HepG2 (cell line): ENCODE data around the gene GATB. TPM values are rescaled to one million over a fixed set of nuclear protein-coding genes. Genes with fewer than 3 reads are reported as not detected.

Experiments
- ATAC-seq: fragments of 200-7000 bp; cut with Tn5 transposase; 3 replicates; pipeline ENCODE4 v1.9.1; 2020; ENCODE audit warnings: mild to moderate bottlenecking, moderate library complexity
- BruUV-seq: library from RNA; stranded (reverse); fragments of 400-500 nt; replicated peaks from 2 replicates; lab custom pipeline; 2021; lab: Mats Ljungman, UMichigan
- CTCF ChIA-PET: fragments of 300-600 bp; formaldehyde crosslinking; extraction: SDS; loops from one replicate; lab custom pipeline; 2021; ENCODE audit warnings: low total read pairs, inconsistent platforms, low intra/inter-chr PET ratio; lab: Yijun Ruan, JAX
- POLR2A ChIA-PET: fragments of 350-600 bp; sonication (Branson Sonifier 250); formaldehyde crosslinking; loops from one replicate; lab custom pipeline; 2020; ENCODE audit warnings: antibody characterized with exemption, inconsistent platforms; lab: Yijun Ruan, JAX
- DNase-seq: peaks from one replicate; pipeline ENCODE4 v3.0.0-alpha.2; 2015; ENCODE audit warnings: low spot score
- FAIRE-seq: peaks from 3 replicates; lab custom pipeline; 2011; peaks lifted over from hg19 to GRCh38; lab: Jason Lieb, UNC
- H2AFZ ChIP-seq: one replicate; pipeline ENCODE4 v1.6.1; 2011; ENCODE audit warnings: low read length, inconsistent platforms
- H3K27ac ChIP-seq: fragments of 300-600 bp; 3 replicates; pipeline ENCODE4 v1.8.0; 2011; ENCODE audit warnings: mixed run types, mild to moderate bottlenecking, mixed read lengths, low read length, inconsistent platforms; ENCODE audit not compliant: insufficient read depth; ENCODE audit errors: extremely low read length
- H3K27me3 ChIP-seq, 2 experiments: fragments of 200-600 bp in 1 of 2; 2 replicates in 1 of 2; 3 replicates in 1 of 2; pipeline versions ENCODE4 v1.6.0 to v1.8.0; 2011; ENCODE audit warnings: low read length in 2 of 2, mild to moderate bottlenecking in 2 of 2, moderate library complexity in 2 of 2, inconsistent platforms in 1 of 2; ENCODE audit not compliant: insufficient read depth in 2 of 2, control insufficient read depth in 1 of 2
- H3K36me3 ChIP-seq, 2 experiments: fragments of 200-600 bp in 1 of 2; replicated peaks in 1 of 2; 2 replicates in 1 of 2; 3 replicates in 1 of 2; pipeline versions ENCODE4 v1.5.1 to v1.8.0; 2011; ENCODE audit warnings: low read length in 2 of 2, inconsistent platforms in 1 of 2; ENCODE audit not compliant: insufficient read depth in 2 of 2, control insufficient read depth in 1 of 2
- H3K4me1 ChIP-seq: 2 replicates; pipeline ENCODE4 v1.5.1; 2012; ENCODE audit warnings: low read length, inconsistent platforms; ENCODE audit not compliant: insufficient read depth
- H3K4me2 ChIP-seq: 2 replicates; pipeline ENCODE4 v1.6.0; 2011; ENCODE audit warnings: low read depth, low read length, inconsistent platforms
- H3K4me3 ChIP-seq, 3 experiments: fragments of 200-600 bp in 1 of 3; sonication (generic), shearing (Covaris generic) in 1 of 3; replicated peaks in 1 of 3; 2 replicates each; pipeline ENCODE4 v1.5.1; 2011 to 2016; ENCODE audit warnings: low read length in 3 of 3, inconsistent platforms in 2 of 3, low read depth in 2 of 3, mild to moderate bottlenecking in 2 of 3, control low read depth in 1 of 3, mixed read lengths in 1 of 3; ENCODE audit not compliant: insufficient read depth in 1 of 3
- H3K79me2 ChIP-seq: one replicate; pipeline ENCODE4 v1.6.1; 2011; ENCODE audit warnings: low read length, inconsistent platforms; ENCODE audit not compliant: insufficient read depth
- H3K9ac ChIP-seq: 2 replicates; pipeline ENCODE4 v1.6.0; 2011; ENCODE audit warnings: mild to moderate bottlenecking, low read depth, low read length, inconsistent platforms; ENCODE audit not compliant: insufficient read depth
- H3K9me3 ChIP-seq: 2 replicates; pipeline ENCODE4 v1.5.1; 2012; ENCODE audit warnings: mild to moderate bottlenecking, low read length
- H4K20me1 ChIP-seq: 2 replicates; pipeline ENCODE4 v1.6.0; 2011; ENCODE audit warnings: inconsistent platforms, mild to moderate bottlenecking, low read length, moderate library complexity; ENCODE audit not compliant: insufficient read depth
- SMC3 ChIP-seq: IDR thresholded peaks from 2 replicates; pipeline ENCODE4 v1.6.1; 2011; ENCODE audit warnings: low read length, improper control_type of control experiment
- STAG1 ChIP-seq: sonication (generic); formaldehyde crosslinking; IDR thresholded peaks from 2 replicates; pipeline ENCODE4 v1.4.0; 2020; ENCODE audit warnings: missing genetic modification reagents
- ZNF891 ChIP-seq: sonication (generic); formaldehyde crosslinking; IDR thresholded peaks from 2 replicates; pipeline ENCODE4 v1.5.0; 2020; ENCODE audit warnings: mild to moderate bottlenecking, missing genetic modification reagents
- WGBS: methylation state at CpG from one replicate; pipeline ENCODE4 v1.1.6; 2017; ENCODE audit warnings: low lambda C conversion rate; 5-methylcytosine and 5-hydroxymethylcytosine counted together
- in situ Hi-C: cut with HindIII; loops from 2 replicates; pipeline ENCODE4 v1.10.0; 2017; ENCODE audit warnings: low pct_unique_long_range_greater_than_20kb; ENCODE audit not compliant: extremely low pct_ligation_motif_present
- intact Hi-C: fragments of 100-400 bp; cut with micrococcal nuclease; formaldehyde crosslinking; loops from one replicate; pipeline ENCODE4 v1.10.0; 2022; ENCODE audit not compliant: unreplicated experiment
- polyA plus RNA-seq, 8 experiments: library from polyadenylated mRNA; depleted of rRNA in 3 of 8; stranded (reverse) in 7 of 8; unstranded in 1 of 8; fragments of >200 nt; fragmentation: Illumina TruSeq in 4 of 8; extraction: Trizol in 4 of 8; gene quantifications; 2 replicates each; pipeline versions ENCODE4 v1.2.1 to v1.2.3, GENCODE V29; 2011 to 2016; ENCODE audit warnings: low read depth in 4 of 8, missing spikeins in 1 of 8, mixed read lengths in 1 of 8; ENCODE audit not compliant: insufficient read depth in 1 of 8
- total RNA-seq, 5 experiments: library from RNA; depleted of rRNA; stranded (reverse); fragments of >200 nt; fragmentation: Illumina TruSeq; extraction: Trizol; gene quantifications; 2 replicates each; pipeline ENCODE4 v1.2.3, GENCODE V29; 2016; ENCODE audit warnings: low read depth in 1 of 5
- TF ChIP-seq, protein P1 (sequence below): sonication (generic); formaldehyde crosslinking; IDR thresholded peaks from 2 replicates; pipeline ENCODE4 v1.8.1; 2022; ENCODE audit warnings: mild to moderate bottlenecking, missing genetic modification reagents
- TF ChIP-seq, protein P2 (sequence below): sonication (generic); formaldehyde crosslinking; IDR thresholded peaks from 2 replicates; pipeline ENCODE4 v1.5.0; 2020; ENCODE audit warnings: mild to moderate bottlenecking, missing genetic modification reagents, moderate library complexity
- TF ChIP-seq, protein P3 (sequence below), 2 experiments: fragments of 450-650 bp in 1 of 2; sonication (generic) in 1 of 2; formaldehyde crosslinking; IDR thresholded peaks; 2 replicates each; pipeline versions ENCODE4 v1.5.0 to v1.8.0; 2020 to 2022; ENCODE audit warnings: mild to moderate bottlenecking in 1 of 2, missing genetic modification reagents in 1 of 2

Gene GATB
- total and polyA plus RNA-seq, 2 of the 13 experiments (the other 11 are each of a cell fraction or from before 2014, with no cell fraction given), result 32.3 to 32.4 TPM

DNA sequence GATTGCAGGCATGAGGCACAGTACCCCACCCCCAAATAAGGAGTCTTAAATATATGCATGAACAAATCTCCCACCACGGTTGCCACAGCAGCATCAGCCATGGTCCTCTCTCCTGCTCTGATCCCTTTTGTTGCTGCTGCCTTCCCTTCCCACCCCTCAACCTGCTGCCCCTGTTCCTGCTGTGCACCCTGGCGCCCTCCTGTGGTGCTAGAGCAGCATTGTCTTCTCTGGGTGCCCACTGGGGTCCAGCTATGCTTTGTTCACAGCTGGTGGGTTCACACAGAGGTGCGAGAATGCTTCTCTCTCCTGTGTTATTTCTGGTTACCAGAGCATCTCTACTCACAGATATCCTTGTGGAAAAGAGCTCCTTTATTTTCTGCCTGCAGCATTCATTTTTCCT is 116.2 kb downstream of the GATB start:
- Histone ChIP-seq H3K4me3 (no peak overlapping the region), H3K27ac (no peak overlapping the region), H4K20me1 (no peaks in the 10 kb centered on the region), H3K9ac (no peak overlapping the region), H3K4me2 (no peak overlapping the region), H3K79me2 (no peaks in the 10 kb centered on the region), H2AFZ (no peak overlapping the region), H3K9me3 (no peaks in the 10 kb centered on the region), H3K27me3 (no peaks in the 10 kb centered on the region; a peak in 1 of 5 replicates), H3K36me3 (no peaks in the 10 kb centered on the region), H3K4me1 (no peaks in the 10 kb centered on the region)
- no TSS peak for BruUV-seq
- TF ChIP-seq, protein P1, sequence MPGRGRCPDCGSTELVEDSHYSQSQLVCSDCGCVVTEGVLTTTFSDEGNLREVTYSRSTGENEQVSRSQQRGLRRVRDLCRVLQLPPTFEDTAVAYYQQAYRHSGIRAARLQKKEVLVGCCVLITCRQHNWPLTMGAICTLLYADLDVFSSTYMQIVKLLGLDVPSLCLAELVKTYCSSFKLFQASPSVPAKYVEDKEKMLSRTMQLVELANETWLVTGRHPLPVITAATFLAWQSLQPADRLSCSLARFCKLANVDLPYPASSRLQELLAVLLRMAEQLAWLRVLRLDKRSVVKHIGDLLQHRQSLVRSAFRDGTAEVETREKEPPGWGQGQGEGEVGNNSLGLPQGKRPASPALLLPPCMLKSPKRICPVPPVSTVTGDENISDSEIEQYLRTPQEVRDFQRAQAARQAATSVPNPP (CRISPR knock-in tag), result no peak
- TF ChIP-seq, protein P2, sequence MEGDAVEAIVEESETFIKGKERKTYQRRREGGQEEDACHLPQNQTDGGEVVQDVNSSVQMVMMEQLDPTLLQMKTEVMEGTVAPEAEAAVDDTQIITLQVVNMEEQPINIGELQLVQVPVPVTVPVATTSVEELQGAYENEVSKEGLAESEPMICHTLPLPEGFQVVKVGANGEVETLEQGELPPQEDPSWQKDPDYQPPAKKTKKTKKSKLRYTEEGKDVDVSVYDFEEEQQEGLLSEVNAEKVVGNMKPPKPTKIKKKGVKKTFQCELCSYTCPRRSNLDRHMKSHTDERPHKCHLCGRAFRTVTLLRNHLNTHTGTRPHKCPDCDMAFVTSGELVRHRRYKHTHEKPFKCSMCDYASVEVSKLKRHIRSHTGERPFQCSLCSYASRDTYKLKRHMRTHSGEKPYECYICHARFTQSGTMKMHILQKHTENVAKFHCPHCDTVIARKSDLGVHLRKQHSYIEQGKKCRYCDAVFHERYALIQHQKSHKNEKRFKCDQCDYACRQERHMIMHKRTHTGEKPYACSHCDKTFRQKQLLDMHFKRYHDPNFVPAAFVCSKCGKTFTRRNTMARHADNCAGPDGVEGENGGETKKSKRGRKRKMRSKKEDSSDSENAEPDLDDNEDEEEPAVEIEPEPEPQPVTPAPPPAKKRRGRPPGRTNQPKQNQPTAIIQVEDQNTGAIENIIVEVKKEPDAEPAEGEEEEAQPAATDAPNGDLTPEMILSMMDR, result peak; percentile 71
- TF ChIP-seq STAG1 (CRISPR knock-in tag) (peak; percentile 73), SMC3 (peak; percentile 61), ZNF891 (0 out of 2 replicates have a peak, but pooled peaks have one; percentile 33)
- TF ChIP-seq, protein P3, sequence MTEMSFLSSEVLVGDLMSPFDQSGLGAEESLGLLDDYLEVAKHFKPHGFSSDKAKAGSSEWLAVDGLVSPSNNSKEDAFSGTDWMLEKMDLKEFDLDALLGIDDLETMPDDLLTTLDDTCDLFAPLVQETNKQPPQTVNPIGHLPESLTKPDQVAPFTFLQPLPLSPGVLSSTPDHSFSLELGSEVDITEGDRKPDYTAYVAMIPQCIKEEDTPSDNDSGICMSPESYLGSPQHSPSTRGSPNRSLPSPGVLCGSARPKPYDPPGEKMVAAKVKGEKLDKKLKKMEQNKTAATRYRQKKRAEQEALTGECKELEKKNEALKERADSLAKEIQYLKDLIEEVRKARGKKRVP (CRISPR knock-in tag; IDR thresholded peaks at IDR 0.05), result no peak
- intact Hi-C loops, result no loop called here
- WGBS, result 38% methylated on average over 3 of the region's 3 CpGs
- DNase-seq (peak; percentile 44), ATAC-seq (peak; percentile 95), FAIRE-seq (no peak)
- POLR2A ChIA-PET, result no interaction called here
- in situ Hi-C loops, result no loop called here
- CTCF ChIA-PET, result no interaction called here
